ENCODE results near the gene LRCOL1.
A peak's percentile ranks its signal among the peaks of the same experiment; 100 is the strongest.

LRCOL1 gene

DNA sequence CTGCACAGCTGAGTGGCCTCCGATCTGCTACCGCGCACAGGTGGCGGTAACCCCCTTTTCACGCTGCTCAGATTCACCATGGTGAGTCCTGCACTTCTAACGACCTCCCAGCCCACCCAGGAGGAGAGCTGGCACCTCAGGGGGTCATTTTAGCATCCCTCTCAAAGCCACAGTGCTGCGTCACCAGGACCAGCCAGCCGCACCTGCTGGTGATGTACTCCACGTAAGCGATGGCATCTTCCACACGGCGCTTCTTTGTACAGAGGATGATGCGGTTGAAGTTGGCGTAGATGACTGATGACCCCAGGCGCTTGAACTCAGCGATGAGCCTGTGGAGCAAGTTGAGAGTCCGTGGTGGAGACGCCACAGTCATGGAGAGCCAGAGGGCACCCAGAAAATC is 27.4 kb upstream of the LRCOL1 start:
- Histone ChIP-seq H4K20me1 (peaks cover 78% of the 10 kb centered on the region), H3K36me3 (peaks cover 100% of the 10 kb centered on the region), H3K9ac (0 out of 2 replicates have a peak overlapping the region, but pooled peaks have one; percentile 43), H3K9me3 (no peaks in the 10 kb centered on the region), H3K27me3 (no peaks in the 10 kb centered on the region), H3K4me3 (no peak overlapping the region), H3K4me1 (peaks cover 45% of the 10 kb centered on the region), H3K4me2 (peak overlapping the region; percentile 58), H3K27ac (no peak overlapping the region)
- TF ChIP-seq Cebpa-rat (IDR thresholded peaks at IDR 0.05), result no peak

GRCh38 chr12:132635076-132635955 is 24.9 kb upstream of the LRCOL1 start:
- Histone ChIP-seq H3K4me3 (no peak overlapping the region), H3K36me3 (peaks cover 100% of the 10 kb centered on the region), H3K9me3 (no peaks in the 10 kb centered on the region), H3K27ac (0 out of 2 replicates have a peak overlapping the region, but pooled peaks have one; percentile 22), H3K4me2 (peak overlapping the region; percentile 58), H3K9ac (no peak overlapping the region; the same call in 1 of the 2 replicates), H4K20me1 (peaks cover 64% of the 10 kb centered on the region), H3K4me1 (peaks cover 36% of the 10 kb centered on the region), H3K27me3 (no peaks in the 10 kb centered on the region)
- TF ChIP-seq Cebpa-rat (IDR thresholded peaks at IDR 0.05), result no peak

DNA sequence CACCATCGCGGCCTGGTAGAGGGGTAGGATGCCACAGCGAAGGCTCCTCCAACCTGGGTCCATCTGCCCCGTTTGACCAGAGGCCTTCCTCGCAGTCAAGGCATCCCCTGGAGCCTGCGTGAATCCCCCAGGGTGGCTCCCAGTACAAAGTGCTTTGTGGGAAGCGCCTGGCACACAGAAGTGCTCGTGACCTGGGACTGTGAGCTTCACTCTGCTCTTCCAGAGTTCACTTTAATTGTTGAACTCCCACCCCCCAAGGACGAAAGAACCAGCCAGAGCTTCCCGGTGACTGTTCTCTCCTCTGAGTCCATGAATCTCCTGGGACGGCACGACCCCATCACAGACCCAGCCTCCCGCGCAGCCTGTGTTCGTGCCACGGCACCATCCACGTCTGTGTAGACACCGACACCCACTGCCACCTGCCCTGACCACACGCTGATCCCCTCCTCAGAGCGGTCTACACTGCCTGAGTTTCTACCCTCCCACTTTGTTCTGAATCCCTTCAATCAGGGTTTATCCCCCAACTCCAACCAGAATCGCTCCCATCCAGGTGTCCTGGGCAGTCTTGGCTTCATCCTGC is 24.1 kb upstream of the LRCOL1 start:
- Histone ChIP-seq H3K9ac (no peak overlapping the region), H3K4me3 (no peak overlapping the region), H3K4me1 (peaks cover 30% of the 10 kb centered on the region), H3K27me3 (no peaks in the 10 kb centered on the region), H4K20me1 (peaks cover 56% of the 10 kb centered on the region), H3K27ac (0 out of 2 replicates have a peak overlapping the region, but pooled peaks have one; percentile 22), H3K9me3 (no peaks in the 10 kb centered on the region), H3K4me2 (no peak overlapping the region), H3K36me3 (peaks cover 100% of the 10 kb centered on the region)
- TF ChIP-seq Cebpa-rat (IDR thresholded peaks at IDR 0.05), result no peak

- no peak for TF ChIP-seq Cebpa-rat (IDR thresholded peaks at IDR 0.05)
- Histone ChIP-seq H3K9ac (no peak overlapping the region), H3K4me3 (no peak overlapping the region), H3K9me3 (no peaks in the 10 kb centered on the region), H3K27ac (no peak overlapping the region), H3K4me1 (peaks cover 30% of the 10 kb centered on the region), H3K4me2 (no peak overlapping the region), H4K20me1 (peaks cover 50% of the 10 kb centered on the region), H3K36me3 (peaks cover 100% of the 10 kb centered on the region), H3K27me3 (no peaks in the 10 kb centered on the region)
These were observed 23.5 kb upstream of the LRCOL1 start for GRCh38 chr12:132633901-132634300.

DNA sequence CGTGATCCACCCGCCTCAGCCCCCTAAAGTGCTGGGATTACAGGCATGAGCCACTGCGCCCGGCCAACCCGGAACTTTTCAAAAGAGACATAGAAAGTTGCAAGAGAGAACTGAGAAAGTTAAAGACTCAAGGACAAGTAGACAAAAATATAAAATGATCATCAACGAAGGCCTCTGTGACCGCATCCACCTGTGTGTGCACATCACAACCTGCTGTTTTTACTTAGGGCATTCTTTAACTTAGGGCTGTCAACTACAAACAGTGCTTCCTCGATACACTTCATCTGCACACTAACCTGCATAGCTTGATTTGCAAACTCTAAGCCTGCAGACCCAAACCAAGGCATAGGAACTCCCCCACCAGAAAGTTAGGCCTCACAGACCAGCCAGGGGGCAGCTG is 23.0 kb upstream of the LRCOL1 start:
- Histone ChIP-seq H4K20me1 (peaks cover 46% of the 10 kb centered on the region), H3K36me3 (peaks cover 100% of the 10 kb centered on the region), H3K9me3 (no peaks in the 10 kb centered on the region), H3K4me1 (peaks cover 30% of the 10 kb centered on the region), H3K9ac (no peak overlapping the region; the same call in 1 of the 2 replicates), H3K27me3 (no peaks in the 10 kb centered on the region), H3K4me2 (no peak overlapping the region), H3K4me3 (no peak overlapping the region), H3K27ac (no peak overlapping the region)
- TF ChIP-seq Cebpa-rat (IDR thresholded peaks at IDR 0.05), result no peak

DNA sequence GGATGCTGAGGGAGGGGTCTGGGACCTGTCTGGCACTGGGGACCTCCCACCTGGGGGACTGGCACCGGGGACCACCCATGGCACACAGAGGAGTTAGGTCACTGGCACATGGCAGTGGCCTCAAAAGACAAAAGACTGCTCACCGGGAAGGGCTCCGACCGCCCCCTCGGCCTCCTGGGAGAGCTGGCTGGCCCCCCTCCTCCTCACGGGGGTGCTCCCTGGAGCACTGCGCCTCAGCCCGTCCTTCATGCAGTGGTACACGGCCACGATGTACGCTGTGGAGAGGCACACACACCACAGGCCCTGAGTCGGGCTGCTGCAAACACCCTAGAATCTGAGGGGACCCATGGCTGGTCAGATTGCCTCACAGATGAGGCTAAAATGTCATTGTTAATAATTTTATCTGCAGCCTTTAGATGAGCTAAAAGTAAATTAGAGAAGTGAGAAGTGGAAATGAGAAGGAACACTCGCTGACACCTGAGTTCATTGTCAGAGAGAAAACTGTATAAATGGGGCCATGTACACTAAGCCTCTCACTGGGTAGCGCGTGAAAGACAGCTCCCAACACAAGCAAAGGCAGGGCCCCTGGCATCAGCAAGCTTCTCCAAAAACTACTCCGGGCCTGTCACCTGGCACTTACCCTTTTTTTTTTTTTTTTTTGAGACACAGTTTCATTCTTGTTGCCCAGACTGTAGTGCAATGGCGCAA is 22.3 kb upstream of the LRCOL1 start:
- no peak for TF ChIP-seq Cebpa-rat (IDR thresholded peaks at IDR 0.05)
- no peak overlapping the region for H3K9ac ChIP-seq
- no peaks in the 10 kb centered on the region for H3K9me3 ChIP-seq
- no peak overlapping the region for H3K4me2 ChIP-seq
- H3K27ac ChIP-seq, result no peak overlapping the region
- H3K4me3 ChIP-seq, result no peak overlapping the region
- H4K20me1 ChIP-seq, result peaks cover 39% of the 10 kb centered on the region
- H3K36me3 ChIP-seq, result peaks cover 100% of the 10 kb centered on the region
- H3K4me1 ChIP-seq, result peaks cover 26% of the 10 kb centered on the region
- H3K27me3 ChIP-seq, result no peaks in the 10 kb centered on the region

- Histone ChIP-seq H3K4me2 (no peak overlapping the region), H3K36me3 (peaks cover 100% of the 10 kb centered on the region), H3K27me3 (no peaks in the 10 kb centered on the region), H4K20me1 (peaks cover 36% of the 10 kb centered on the region), H3K9ac (no peak overlapping the region), H3K4me1 (peaks cover 16% of the 10 kb centered on the region), H3K9me3 (no peaks in the 10 kb centered on the region), H3K4me3 (no peak overlapping the region), H3K27ac (no peak overlapping the region)
- no peak for TF ChIP-seq Cebpa-rat (IDR thresholded peaks at IDR 0.05)
These were observed 21.3 kb upstream of the LRCOL1 start for GRCh38 chr12:132631666-132632065.

DNA sequence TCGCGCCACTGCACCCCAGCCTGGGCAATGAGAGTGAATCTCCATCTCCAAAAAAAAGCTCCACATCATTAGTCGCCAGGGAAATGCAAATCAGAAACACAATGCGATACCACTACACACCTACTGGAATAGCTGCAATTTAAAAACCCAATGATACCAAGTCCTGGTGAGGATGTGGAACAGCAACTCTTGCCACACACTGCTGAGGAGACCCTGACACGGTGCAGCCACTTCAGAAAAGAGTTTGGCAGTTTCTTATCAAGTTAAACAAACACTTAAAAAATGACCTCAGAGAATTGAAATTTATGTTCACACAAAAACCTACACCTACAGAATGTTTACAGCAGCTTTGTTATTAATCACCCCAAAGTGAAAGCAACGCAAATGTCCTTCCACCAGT is 20.3 kb upstream of the LRCOL1 start:
- no peaks in the 10 kb centered on the region for H3K27me3 ChIP-seq
- H4K20me1 ChIP-seq, result peaks cover 34% of the 10 kb centered on the region
- H3K4me2 ChIP-seq, result no peak overlapping the region
- H3K4me3 ChIP-seq, result no peak overlapping the region
- no peak overlapping the region for H3K9ac ChIP-seq
- peaks cover 99% of the 10 kb centered on the region for H3K36me3 ChIP-seq
- H3K4me1 ChIP-seq, result peaks cover 6% of the 10 kb centered on the region
- no peak overlapping the region for H3K27ac ChIP-seq
- no peak for TF ChIP-seq Cebpa-rat (IDR thresholded peaks at IDR 0.05)
- no peaks in the 10 kb centered on the region for H3K9me3 ChIP-seq

- no peak overlapping the region for H3K9ac ChIP-seq
- peaks cover 99% of the 10 kb centered on the region for H3K36me3 ChIP-seq
- H3K4me2 ChIP-seq, result no peak overlapping the region
- H3K4me3 ChIP-seq, result no peak overlapping the region
- no peaks in the 10 kb centered on the region for H3K9me3 ChIP-seq
- no peak overlapping the region for H3K27ac ChIP-seq
- no peaks in the 10 kb centered on the region for H3K27me3 ChIP-seq
- peaks cover 41% of the 10 kb centered on the region for H4K20me1 ChIP-seq
- no peak for TF ChIP-seq Cebpa-rat (IDR thresholded peaks at IDR 0.05)
- no peaks in the 10 kb centered on the region for H3K4me1 ChIP-seq
These were observed 18.9 kb upstream of the LRCOL1 start for GRCh38 chr12:132629330-132629729.
